K562 (cell line): ENCODE measurements around the gene MTA1. TPM values are rescaled to one million over a fixed set of nuclear protein-coding genes. Genes with fewer than 3 reads are reported as not detected.
A peak's percentile ranks its signal among the peaks of the same experiment; 100 is the strongest.

Source experiments
- BRF1 ChIP-seq: IDR thresholded peaks from 3 replicates; pipeline ENCODE4 v1.6.1; 2011; ENCODE audit warnings: borderline replicate concordance, mild to moderate bottlenecking; ENCODE audit not compliant: insufficient read length; ENCODE audit errors: extremely low read depth
- E4F1 ChIP-seq: fragments of 250-450 bp; sonication (Bioruptor Pico); IDR thresholded peaks from 2 replicates; pipeline ENCODE4 v1.5.0; 2021; ENCODE audit warnings: mild to moderate bottlenecking, borderline replicate concordance
- ESRRB ChIP-seq: fragments of 250-450 bp; sonication (Bioruptor Pico); IDR thresholded peaks from 2 replicates; pipeline ENCODE4 v1.5.0; 2020; ENCODE audit warnings: mild to moderate bottlenecking, moderate library complexity, borderline replicate concordance
- GTF2B ChIP-seq: IDR thresholded peaks from 2 replicates; pipeline ENCODE4 v1.6.1; 2011; ENCODE audit not compliant: insufficient read length; ENCODE audit errors: extremely low read depth
- HMGXB4 ChIP-seq: sonication (generic); formaldehyde crosslinking; IDR thresholded peaks from 2 replicates; pipeline ENCODE4 v1.8.1; 2023; ENCODE audit warnings: mild to moderate bottlenecking, missing genetic modification reagents
- HNRNPLL ChIP-seq: fragments of 200-400 bp; formaldehyde crosslinking; IDR thresholded peaks from 2 replicates; pipeline ENCODE4 v1.6.1; 2017; ENCODE audit warnings: low read length, low read depth, mild to moderate bottlenecking; ENCODE audit not compliant: poor library complexity, severe bottlenecking
- NFIX ChIP-seq: fragments of 250-450 bp; sonication (Bioruptor Pico); IDR thresholded peaks from 2 replicates; pipeline ENCODE4 v1.4.0; 2020; ENCODE audit warnings: low read depth, mild to moderate bottlenecking, moderate library complexity
- SLC30A9 ChIP-seq: fragments of 250-450 bp; sonication (Bioruptor Pico); IDR thresholded peaks from 2 replicates; pipeline ENCODE4 v1.8.0; 2022; ENCODE audit warnings: mild to moderate bottlenecking, moderate library complexity
- SMARCA4 ChIP-seq: fragments of 450-650 bp; IDR thresholded peaks from 2 replicates; pipeline ENCODE4 v1.6.1; 2016
- SRSF9 ChIP-seq: fragments of 200-400 bp; formaldehyde crosslinking; IDR thresholded peaks from 2 replicates; pipeline ENCODE4 v1.6.1; 2017; ENCODE audit warnings: low read depth, low read length, borderline replicate concordance
- ZNF24 ChIP-seq: fragments of 450-650 bp; IDR thresholded peaks from 2 replicates; pipeline ENCODE4 v1.6.1; 2016
- ZNF318 ChIP-seq, 2 experiments: fragments of 450-650 bp; IDR thresholded peaks; 2 replicates each; pipeline ENCODE4 v1.6.1; 2016; ENCODE audit warnings: mild to moderate bottlenecking in 2 of 2, borderline replicate concordance in 1 of 2, low read depth in 1 of 2, moderate library complexity in 1 of 2
- ZNF696 ChIP-seq: fragments of 250-450 bp; sonication (Bioruptor Pico); conservative IDR thresholded peaks from 2 replicates; pipeline ENCODE4 v1.4.0; 2020; ENCODE audit warnings: mild to moderate bottlenecking, moderate library complexity
- polyA plus RNA-seq, 8 experiments: library from polyadenylated mRNA; depleted of rRNA in 4 of 8; stranded (reverse) in 5 of 8; unstranded in 3 of 8; fragments of >200 nt; fragmentation: Nextera tagmentation in 2 of 8; fragmentation: Illumina TruSeq in 1 of 8; extraction: Ambion mirVana in 2 of 8; extraction: Trizol in 1 of 8; gene quantifications; 2 replicates each; pipeline versions ENCODE4 v1.2.1 to v1.2.3, GENCODE V29; 2011 to 2014; ENCODE audit warnings: inconsistent platforms in 1 of 8, missing spikeins in 1 of 8
- total RNA-seq, 7 experiments: library from RNA; depleted of rRNA in 6 of 7; stranded (reverse); fragments of >200 nt in 6 of 7; fragmentation: Illumina TruSeq in 2 of 7; extraction: Trizol in 2 of 7; gene quantifications; 2 replicates each; pipeline versions ENCODE4 v1.2.1 to v1.2.3, GENCODE V29; 2011 to 2021; ENCODE audit warnings: low replicate concordance in 1 of 7

MTA1 gene
- total and polyA plus RNA-seq, 9 of the 15 experiments (the other 6 are each of a cell fraction or from before 2014, with no cell fraction given) = 0.13 to 118 (median 32.3) TPM

GRCh38 chr14:105480807-105481801, 61.5 kb downstream of the MTA1 start (continued):
- TF ChIP-seq E4F1 (CRISPR knock-in tag) (no peak), SMARCA4 (no peak), SRSF9 (no peak), ESRRB (CRISPR knock-in tag) (no peak), ZNF696 (CRISPR knock-in tag) (no peak), HMGXB4 (no peak), SLC30A9 (CRISPR knock-in tag) (no peak), NFIX (CRISPR knock-in tag) (no peak), BRF1 (no peak), HNRNPLL (peak; percentile 2), GTF2B (no peak), ZNF318 (IDR thresholded peaks at IDR 0.05; ENCODE audit: borderline replicate concordance in 1 of 2, low read depth in 1 of 2) (no peak), ZNF24 (no peak)
